IPS-15b (cell line): ENCODE measurements around the gene ZNF319.

Experiments used
- H3K27me3 ChIP-seq: one replicate; pipeline ENCODE4 v1.6.1; 2013; ENCODE audit warnings: low read length; ENCODE audit not compliant: control insufficient read depth, insufficient read depth
- H3K36me3 ChIP-seq: one replicate; pipeline ENCODE4 v1.6.1; 2013; ENCODE audit warnings: low read length; ENCODE audit not compliant: control insufficient read depth, insufficient read depth
- H3K4me1 ChIP-seq: one replicate; pipeline ENCODE4 v1.6.1; 2013; ENCODE audit warnings: mild to moderate bottlenecking, low read length; ENCODE audit not compliant: control insufficient read depth, insufficient read depth
- H3K4me3 ChIP-seq: one replicate; pipeline ENCODE4 v1.5.1; 2013; ENCODE audit warnings: low read depth, low read length
- H3K9ac ChIP-seq: one replicate; pipeline ENCODE4 v1.6.1; 2013; ENCODE audit warnings: low read depth, mild to moderate bottlenecking, low read length
- H3K9me3 ChIP-seq: one replicate; pipeline ENCODE4 v1.6.1; 2013; ENCODE audit warnings: mild to moderate bottlenecking, low read length; ENCODE audit not compliant: control insufficient read depth, insufficient read depth

ZNF319 gene

DNA sequence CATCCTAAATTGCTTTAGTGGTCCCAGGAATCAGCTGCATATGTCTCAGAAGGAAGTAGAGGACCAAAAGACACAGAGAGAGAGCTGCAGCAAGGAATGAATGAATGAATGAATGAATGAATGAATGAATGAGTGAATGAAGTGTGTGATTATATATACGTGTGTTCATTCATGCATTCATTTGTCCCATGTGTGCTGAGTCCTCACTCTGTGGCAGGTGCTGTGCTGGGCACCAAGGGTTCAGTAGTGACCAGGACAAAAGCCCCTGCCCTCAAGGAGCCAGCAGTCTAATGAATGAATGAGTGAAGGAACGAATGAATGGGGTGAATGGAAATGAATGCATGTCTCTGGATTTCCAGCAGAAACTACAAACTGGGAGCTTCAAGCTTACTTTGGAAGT is 38.9 kb downstream of the ZNF319 start:
- Histone ChIP-seq H3K36me3 (no peaks in the 10 kb centered on the region), H3K9ac (no peak overlapping the region), H3K9me3 (no peaks in the 10 kb centered on the region), H3K4me1 (peaks cover 9% of the 10 kb centered on the region), H3K27me3 (no peaks in the 10 kb centered on the region), H3K4me3 (no peak overlapping the region)

DNA sequence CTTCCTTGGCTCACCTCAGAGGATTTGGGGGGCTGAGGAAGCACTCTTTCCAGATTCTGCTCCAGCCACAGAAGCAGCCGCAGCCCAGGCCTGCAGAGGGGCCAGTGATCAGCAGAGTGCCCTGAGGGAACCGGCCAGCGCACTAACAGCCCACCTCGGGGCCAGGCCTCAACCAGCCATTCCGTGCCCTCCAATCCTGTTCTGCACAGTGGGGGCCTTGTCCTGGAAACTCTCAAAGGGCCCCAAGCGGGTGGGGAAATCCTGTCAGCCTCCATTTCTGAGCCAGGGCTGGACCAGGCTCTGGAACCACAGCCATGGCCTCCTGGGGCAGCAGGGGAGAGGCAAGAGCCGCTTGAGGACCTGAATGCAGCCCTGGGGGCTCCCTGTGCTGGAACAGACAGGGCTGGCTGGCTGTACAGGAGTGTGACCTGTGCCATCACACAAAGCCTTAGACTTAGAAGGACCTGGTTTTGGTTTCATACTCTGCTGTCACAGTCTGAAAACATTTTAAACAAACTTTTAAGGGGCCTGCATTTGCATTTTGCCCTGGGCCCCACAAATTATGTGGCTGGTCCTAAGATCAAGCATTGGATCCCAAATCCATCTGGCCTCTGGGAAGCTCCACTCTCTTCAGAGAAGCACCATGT is 39.5 kb downstream of the ZNF319 start:
- H3K27me3 ChIP-seq: no peaks in the 10 kb centered on the region
- H3K36me3 ChIP-seq: no peaks in the 10 kb centered on the region
- no peak overlapping the region for H3K9ac ChIP-seq
- no peak overlapping the region for H3K4me3 ChIP-seq
- H3K9me3 ChIP-seq: no peaks in the 10 kb centered on the region
- peaks cover 9% of the 10 kb centered on the region for H3K4me1 ChIP-seq

DNA sequence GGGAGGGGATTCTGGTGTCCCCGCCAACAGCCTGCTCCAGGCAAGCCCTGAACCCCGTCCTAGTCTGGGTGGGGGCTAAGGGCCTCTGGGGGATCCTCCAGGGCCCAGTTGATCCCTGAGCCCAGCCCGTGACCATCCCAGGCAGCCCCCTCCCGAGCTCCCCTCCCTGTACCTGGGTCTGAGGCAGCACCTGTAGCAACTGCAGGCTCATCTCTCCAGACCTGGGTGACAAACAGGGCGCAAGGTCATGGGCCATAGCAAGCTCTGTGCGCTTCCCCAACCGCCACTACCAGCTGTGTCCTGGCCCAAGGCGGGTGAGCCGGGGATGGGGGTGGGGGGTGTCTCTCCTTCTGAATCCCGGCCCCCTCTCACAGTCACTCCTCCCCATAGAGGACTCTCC is 40.2 kb downstream of the ZNF319 start:
- no peak overlapping the region for H3K9ac ChIP-seq
- H3K36me3 ChIP-seq: no peaks in the 10 kb centered on the region
- peaks cover 9% of the 10 kb centered on the region for H3K4me1 ChIP-seq
- no peaks in the 10 kb centered on the region for H3K9me3 ChIP-seq
- no peaks in the 10 kb centered on the region for H3K27me3 ChIP-seq
- H3K4me3 ChIP-seq: no peak overlapping the region

GRCh38 chr16:57959804-57960203 is 40.7 kb downstream of the ZNF319 start:
- no peaks in the 10 kb centered on the region for H3K27me3 ChIP-seq
- H3K9me3 ChIP-seq: no peaks in the 10 kb centered on the region
- H3K9ac ChIP-seq: no peak overlapping the region
- no peak overlapping the region for H3K4me3 ChIP-seq
- H3K4me1 ChIP-seq: peaks cover 9% of the 10 kb centered on the region
- no peaks in the 10 kb centered on the region for H3K36me3 ChIP-seq

DNA sequence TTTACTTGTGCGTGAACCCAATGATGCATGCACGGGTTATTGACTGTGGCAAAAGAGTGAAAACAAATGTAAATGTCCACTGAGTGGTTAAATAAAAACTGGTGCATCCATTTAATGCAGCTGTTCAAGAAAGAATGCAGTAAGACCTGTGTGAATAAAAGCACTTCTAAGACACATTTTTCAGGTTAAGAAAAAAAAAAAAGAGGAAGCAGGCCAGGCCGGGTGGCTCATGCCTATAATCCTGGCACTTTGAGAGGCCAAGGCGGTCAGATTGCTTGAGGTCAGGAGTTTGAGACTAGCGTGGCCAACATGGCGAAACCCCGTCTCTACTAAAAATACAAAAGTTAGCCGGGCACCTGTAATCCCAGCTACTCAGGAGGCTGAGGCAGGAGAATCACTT is 41.4 kb downstream of the ZNF319 start:
- Histone ChIP-seq H3K4me3 (no peak overlapping the region), H3K9ac (no peak overlapping the region), H3K4me1 (peaks cover 9% of the 10 kb centered on the region), H3K27me3 (no peaks in the 10 kb centered on the region), H3K9me3 (no peaks in the 10 kb centered on the region), H3K36me3 (no peaks in the 10 kb centered on the region)

GRCh38 chr16:57958544-57958943 is 41.9 kb downstream of the ZNF319 start:
- Histone ChIP-seq H3K27me3 (no peaks in the 10 kb centered on the region), H3K9me3 (no peaks in the 10 kb centered on the region), H3K4me1 (peaks cover 9% of the 10 kb centered on the region), H3K36me3 (no peaks in the 10 kb centered on the region), H3K4me3 (no peak overlapping the region), H3K9ac (no peak overlapping the region)

DNA sequence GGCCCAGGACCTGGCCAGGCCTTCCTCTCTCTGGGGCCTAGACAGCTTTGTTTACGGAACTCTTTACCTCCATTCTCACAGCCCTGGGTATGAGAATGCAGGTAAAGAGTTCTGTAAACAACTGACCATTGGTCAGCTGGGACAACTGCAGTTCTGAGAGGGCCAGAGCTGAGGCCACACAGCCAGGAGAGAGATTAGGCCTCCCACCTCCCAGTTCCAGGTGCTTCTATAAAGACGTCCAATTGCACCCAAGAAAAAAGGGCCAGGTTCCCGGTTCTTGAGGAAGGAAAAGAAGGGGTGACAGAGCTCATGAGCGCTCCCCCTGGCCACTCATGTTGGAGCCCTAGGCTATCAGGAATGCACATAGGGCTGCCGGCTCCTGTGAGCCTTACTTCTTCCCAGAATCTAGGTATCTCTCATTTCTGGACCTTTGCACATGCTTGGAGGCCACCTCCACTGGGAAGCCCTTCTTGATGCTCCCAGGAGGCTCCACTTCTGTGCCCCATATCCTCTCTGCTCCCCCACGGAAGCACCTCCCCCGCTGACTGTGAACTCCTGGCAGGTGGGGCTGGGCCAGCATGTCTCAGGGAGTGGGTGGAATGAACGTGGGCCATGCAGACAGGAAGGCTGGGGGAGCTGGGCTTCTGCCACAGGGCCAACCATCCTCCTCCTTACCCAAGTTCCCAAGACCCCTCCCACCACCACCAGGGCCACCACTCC is 42.6 kb downstream of the ZNF319 start:
- H3K9ac ChIP-seq: no peak overlapping the region
- H3K4me3 ChIP-seq: no peak overlapping the region
- no peaks in the 10 kb centered on the region for H3K27me3 ChIP-seq
- H3K36me3 ChIP-seq: no peaks in the 10 kb centered on the region
- H3K9me3 ChIP-seq: no peaks in the 10 kb centered on the region
- peaks cover 9% of the 10 kb centered on the region for H3K4me1 ChIP-seq

- Histone ChIP-seq H3K4me3 (no peak overlapping the region), H3K9me3 (no peaks in the 10 kb centered on the region), H3K4me1 (peaks cover 9% of the 10 kb centered on the region), H3K36me3 (no peaks in the 10 kb centered on the region), H3K27me3 (no peaks in the 10 kb centered on the region), H3K9ac (no peak overlapping the region)
Measured at GRCh38 chr16:57956924-57957672, 43.4 kb downstream of the ZNF319 start.

DNA sequence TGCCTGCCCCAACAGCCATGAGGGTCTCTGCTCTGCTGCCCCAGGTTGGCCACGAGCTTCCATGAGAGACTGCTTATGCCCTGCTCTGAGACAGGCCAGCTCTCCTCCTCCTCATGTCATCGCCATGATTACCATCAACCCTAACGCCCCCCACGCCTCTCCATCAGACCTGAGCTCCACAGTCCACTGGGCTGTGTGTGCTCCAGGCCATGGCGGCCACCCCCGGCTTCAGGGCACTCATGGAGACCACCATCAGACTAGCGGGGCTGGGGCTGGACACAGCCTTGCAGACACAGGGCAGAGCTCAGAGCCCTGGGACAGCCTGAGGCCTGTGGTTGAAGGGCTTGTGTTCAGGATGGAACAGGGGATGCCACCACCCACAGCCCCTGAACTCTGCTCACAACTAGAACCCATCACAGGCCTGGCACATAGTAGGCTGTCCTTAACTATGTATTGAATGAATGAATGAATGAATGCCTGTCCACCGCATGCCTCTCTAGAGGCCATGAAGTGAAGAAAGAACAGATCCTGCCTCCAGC is 44.1 kb downstream of the ZNF319 start:
- no peak overlapping the region for H3K9ac ChIP-seq
- no peaks in the 10 kb centered on the region for H3K27me3 ChIP-seq
- H3K4me1 ChIP-seq: peaks cover 9% of the 10 kb centered on the region
- no peak overlapping the region for H3K4me3 ChIP-seq
- H3K36me3 ChIP-seq: no peaks in the 10 kb centered on the region
- H3K9me3 ChIP-seq: no peaks in the 10 kb centered on the region

GRCh38 chr16:57955572-57956188 is 44.8 kb downstream of the ZNF319 start:
- Histone ChIP-seq H3K9me3 (no peaks in the 10 kb centered on the region), H3K27me3 (no peaks in the 10 kb centered on the region), H3K4me3 (no peak overlapping the region), H3K36me3 (no peaks in the 10 kb centered on the region), H3K4me1 (peaks cover 9% of the 10 kb centered on the region), H3K9ac (no peak overlapping the region)

DNA sequence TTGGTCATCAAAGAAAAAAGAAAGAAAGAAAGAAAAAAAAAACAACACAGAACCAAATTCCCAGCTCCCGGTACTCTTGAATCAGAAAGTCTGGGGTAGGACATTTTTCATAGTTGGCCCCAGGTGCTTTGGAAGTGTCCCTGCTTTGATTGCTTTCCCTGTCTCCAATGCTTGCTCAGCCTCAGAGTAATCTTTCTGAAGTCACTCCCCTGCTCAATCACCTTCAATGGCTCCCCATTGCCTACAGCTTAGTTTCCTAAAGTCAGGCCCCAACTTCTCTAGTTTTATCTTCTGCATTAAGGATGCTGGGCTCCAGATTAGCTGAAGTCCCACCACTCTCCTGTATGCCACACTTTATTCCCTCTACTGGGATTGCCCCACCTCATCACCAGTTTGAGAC is 46.6 kb downstream of the ZNF319 start:
- no peaks in the 10 kb centered on the region for H3K36me3 ChIP-seq
- no peak overlapping the region for H3K9ac ChIP-seq
- peaks cover 9% of the 10 kb centered on the region for H3K4me1 ChIP-seq
- H3K27me3 ChIP-seq: no peaks in the 10 kb centered on the region
- H3K9me3 ChIP-seq: no peaks in the 10 kb centered on the region
- H3K4me3 ChIP-seq: no peak overlapping the region
